NCI-H2227 (cell line): ENCODE measurements around the gene RRAS.
"Not testable (repeated sequence)": the region's sequence is repeated elsewhere in the genome, so short reads cannot be mapped to it uniquely, and the experiment has no call there.

ENCODE experiments used
- DNase-seq: peaks from one replicate; lab custom pipeline; 2025; ENCODE audit not compliant: unreplicated experiment; lab: John Stamatoyannopoulos, UW

RRAS gene

GRCh38 chr19:49633273-49633672, 6.7 kb downstream of the RRAS start:
- DNase-seq = not testable (repeated sequence)

GRCh38 chr19:49632576-49632975, 7.4 kb downstream of the RRAS start:
- no peak for DNase-seq

- no peak for DNase-seq
Observed at GRCh38 chr19:49631610-49632192, 8.2 kb downstream of the RRAS start.

- DNase-seq = no peak
Observed at GRCh38 chr19:49631014-49631588, 8.8 kb downstream of the RRAS start.

- no peak for DNase-seq
Observed at GRCh38 chr19:49629659-49630058, 10.3 kb downstream of the RRAS start.

GRCh38 chr19:49626226-49626625, 13.7 kb downstream of the RRAS start:
- no peak for DNase-seq

GRCh38 chr19:49624967-49625910, 14.7 kb downstream of the RRAS start:
- DNase-seq = no peak

GRCh38 chr19:49617860-49618259, 22.1 kb downstream of the RRAS start:
- not testable (repeated sequence) for DNase-seq

GRCh38 chr19:49616945-49617344, 23.0 kb downstream of the RRAS start:
- DNase-seq = no peak

GRCh38 chr19:49616532-49616931, 23.4 kb downstream of the RRAS start:
- DNase-seq = no peak

GRCh38 chr19:49615861-49616260, 24.1 kb downstream of the RRAS start:
- DNase-seq = no peak

- no peak for DNase-seq
Observed at GRCh38 chr19:49614096-49614833, 25.7 kb downstream of the RRAS start.

GRCh38 chr19:49613374-49613773, 26.6 kb downstream of the RRAS start:
- DNase-seq = no peak

GRCh38 chr19:49609499-49610092, 30.3 kb downstream of the RRAS start:
- DNase-seq = no peak

- no peak for DNase-seq
Observed at GRCh38 chr19:49605605-49606004, 34.3 kb downstream of the RRAS start.

GRCh38 chr19:49602806-49603205, 37.1 kb downstream of the RRAS start:
- no peak for DNase-seq

GRCh38 chr19:49601482-49602038, 38.4 kb downstream of the RRAS start:
- no peak for DNase-seq

- DNase-seq = no peak
Observed at GRCh38 chr19:49599378-49600295, 40.3 kb downstream of the RRAS start.

GRCh38 chr19:49597703-49597974, 42.3 kb downstream of the RRAS start:
- DNase-seq = no peak
